Measurements from ENCODE around the gene REPS2. TPM values are rescaled to one million over a fixed set of nuclear protein-coding genes. Genes with fewer than 3 reads are reported as not detected.

Gene REPS2
- total RNA-seq, 2 experiments from 2014 or later: not detected

- DNase-seq: no peak
- Mint-ChIP-seq H3K9me3 (no peaks in the 10 kb centered on the region), H3K36me3 (ENCODE audit: low read depth) (no peaks in the 10 kb centered on the region), H3K27me3 (no peaks in the 10 kb centered on the region), H3K27ac (no peak overlapping the region), H3K4me1 (no peaks in the 10 kb centered on the region), H3K4me3 (no peak overlapping the region)
- POLR2A ChIA-PET: no interaction called here
- CTCF ChIA-PET: no interaction called here
Measured at GRCh38 chrX:17020851-17021821, 74.7 kb downstream of the REPS2 start.

DNA sequence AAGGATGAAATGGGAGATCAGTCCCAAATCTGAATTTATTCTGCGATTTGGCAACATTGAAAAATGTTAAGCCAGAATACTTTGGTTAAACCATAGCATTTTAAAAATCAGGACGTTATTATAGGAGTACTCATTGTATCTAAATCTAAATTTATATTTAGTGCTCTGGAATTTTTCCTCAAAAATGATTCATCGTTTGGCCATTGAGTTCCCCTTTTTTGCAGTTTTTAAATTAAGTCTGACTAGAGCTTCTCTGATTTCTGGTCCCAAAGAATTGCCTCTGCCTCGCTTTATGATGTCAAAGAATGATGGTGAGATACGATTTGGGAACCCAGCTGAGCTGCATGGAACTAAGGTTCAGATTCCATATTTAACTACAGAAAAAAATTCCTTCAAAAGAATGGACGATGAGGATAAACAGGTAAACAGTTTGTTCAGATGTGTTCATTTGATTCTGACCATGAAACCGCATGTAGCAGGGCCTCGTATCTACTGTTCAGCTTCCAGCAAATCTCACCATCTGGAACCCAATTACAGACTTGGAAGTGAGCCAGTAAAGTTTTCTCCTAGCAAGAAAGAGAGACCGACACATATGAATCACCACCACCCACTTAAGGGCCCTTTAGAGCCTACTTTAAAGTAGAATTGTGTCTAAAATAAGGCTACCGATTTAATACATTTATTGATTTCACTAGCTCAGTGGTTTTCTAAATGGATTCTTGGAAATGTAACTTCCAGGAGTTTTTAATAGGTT lies 75.6 kb downstream of the REPS2 start:
- no peak overlapping the region for H3K27ac Mint-ChIP-seq
- no peak for DNase-seq
- H3K27me3 Mint-ChIP-seq: no peaks in the 10 kb centered on the region
- no peaks in the 10 kb centered on the region for H3K9me3 Mint-ChIP-seq
- no peak overlapping the region for H3K4me3 Mint-ChIP-seq
- CTCF ChIA-PET: interaction anchor here (0.7 kb wide), 1 partner anchor 8 kb away, joined by 3 read pairs; no protein-coding TSS in a partner anchor
- POLR2A ChIA-PET: no interaction called here
- H3K4me1 Mint-ChIP-seq: no peaks in the 10 kb centered on the region
- H3K36me3 Mint-ChIP-seq (ENCODE audit: low read depth): no peaks in the 10 kb centered on the region

DNA sequence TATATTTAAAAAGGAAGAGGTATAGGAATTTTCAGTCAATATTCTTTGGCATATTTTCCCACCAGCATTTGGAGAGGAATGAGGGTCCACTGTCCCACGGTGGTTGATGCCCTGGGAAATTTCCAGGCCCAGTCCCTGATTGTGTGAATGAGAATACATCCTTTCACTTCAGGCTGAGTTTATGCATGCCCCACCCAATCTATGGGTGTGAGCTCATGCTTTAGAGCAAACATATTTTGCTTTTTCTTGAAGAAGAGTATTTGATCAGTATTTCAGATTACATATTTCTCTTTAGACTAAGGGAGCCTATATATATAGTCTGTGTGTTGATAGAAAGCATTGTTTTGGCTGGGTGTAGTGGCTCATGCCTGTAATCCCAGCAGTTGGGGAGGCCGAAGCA lies 77.2 kb downstream of the REPS2 start:
- Mint-ChIP-seq H3K27ac (no peak overlapping the region), H3K36me3 (ENCODE audit: low read depth) (no peaks in the 10 kb centered on the region), H3K27me3 (no peaks in the 10 kb centered on the region), H3K4me3 (no peak overlapping the region), H3K9me3 (no peaks in the 10 kb centered on the region), H3K4me1 (no peaks in the 10 kb centered on the region)
- POLR2A ChIA-PET: no interaction called here
- CTCF ChIA-PET: no interaction called here
- DNase-seq: no peak

DNA sequence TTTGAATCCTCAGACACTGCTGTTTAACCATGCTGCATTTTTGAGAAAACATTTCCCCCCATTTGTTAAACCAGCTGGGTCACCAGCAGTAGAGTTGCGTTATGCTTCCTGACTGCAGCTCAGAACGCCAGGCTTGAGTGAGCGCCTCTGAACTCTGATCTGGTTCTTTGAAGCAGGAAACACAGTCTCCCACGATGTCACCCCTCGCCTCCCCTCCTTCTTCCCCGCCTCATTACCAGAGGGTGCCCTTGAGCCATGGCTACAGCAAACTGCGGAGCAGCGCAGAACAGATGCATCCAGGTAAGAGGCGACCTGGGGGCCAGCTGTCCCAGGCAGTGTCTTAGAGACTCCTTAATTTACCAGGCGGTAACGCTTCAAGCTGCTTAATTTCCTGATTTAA lies 78.4 kb downstream of the REPS2 start:
- POLR2A ChIA-PET: no interaction called here

GRCh38 chrX:17025621-17026302 lies 79.3 kb downstream of the REPS2 start:
- Mint-ChIP-seq H3K27me3 (no peaks in the 10 kb centered on the region), H3K9me3 (no peaks in the 10 kb centered on the region), H3K4me1 (no peaks in the 10 kb centered on the region), H3K4me3 (no peak overlapping the region), H3K36me3 (ENCODE audit: low read depth) (no peaks in the 10 kb centered on the region), H3K27ac (no peak overlapping the region)
- ChIA-PET CTCF (no interaction called here), POLR2A (no interaction called here)
- no peak for DNase-seq

More for the DNA sequence above, 78.4 kb downstream of the REPS2 start:
- no peak for DNase-seq
- Mint-ChIP-seq H3K4me3 (no peak overlapping the region), H3K27me3 (no peaks in the 10 kb centered on the region), H3K9me3 (no peaks in the 10 kb centered on the region), H3K36me3 (ENCODE audit: low read depth) (no peaks in the 10 kb centered on the region), H3K27ac (no peak overlapping the region), H3K4me1 (no peaks in the 10 kb centered on the region)
- CTCF ChIA-PET: interaction anchor here (0.6 kb wide), 1 partner anchor 10 kb away, joined by 3 read pairs; no protein-coding TSS in a partner anchor

GRCh38 chrX:17027931-17028330 lies 81.5 kb downstream of the REPS2 start:
- H3K4me3 Mint-ChIP-seq: no peak overlapping the region
- H3K4me1 Mint-ChIP-seq: no peaks in the 10 kb centered on the region
- DNase-seq: no peak
- H3K27me3 Mint-ChIP-seq: no peaks in the 10 kb centered on the region
- no peaks in the 10 kb centered on the region for H3K36me3 Mint-ChIP-seq (ENCODE audit: low read depth)
- CTCF ChIA-PET: interaction anchor here (1.9 kb wide), 1 partner anchor 11 kb away, joined by 4 read pairs; no protein-coding TSS in a partner anchor
- no peaks in the 10 kb centered on the region for H3K9me3 Mint-ChIP-seq
- POLR2A ChIA-PET: no interaction called here
- H3K27ac Mint-ChIP-seq: no peak overlapping the region

GRCh38 chrX:17028356-17028755 lies 81.9 kb downstream of the REPS2 start:
- H3K27ac Mint-ChIP-seq: no peak overlapping the region
- ChIA-PET CTCF (interaction anchor here (1.9 kb wide), 1 partner anchor 11 kb away, joined by 4 read pairs; no protein-coding TSS in a partner anchor), POLR2A (no interaction called here)
- H3K27me3 Mint-ChIP-seq: no peaks in the 10 kb centered on the region
- H3K9me3 Mint-ChIP-seq: no peaks in the 10 kb centered on the region
- no peak for DNase-seq
- no peaks in the 10 kb centered on the region for H3K36me3 Mint-ChIP-seq (ENCODE audit: low read depth)
- H3K4me1 Mint-ChIP-seq: no peaks in the 10 kb centered on the region
- no peak overlapping the region for H3K4me3 Mint-ChIP-seq

DNA sequence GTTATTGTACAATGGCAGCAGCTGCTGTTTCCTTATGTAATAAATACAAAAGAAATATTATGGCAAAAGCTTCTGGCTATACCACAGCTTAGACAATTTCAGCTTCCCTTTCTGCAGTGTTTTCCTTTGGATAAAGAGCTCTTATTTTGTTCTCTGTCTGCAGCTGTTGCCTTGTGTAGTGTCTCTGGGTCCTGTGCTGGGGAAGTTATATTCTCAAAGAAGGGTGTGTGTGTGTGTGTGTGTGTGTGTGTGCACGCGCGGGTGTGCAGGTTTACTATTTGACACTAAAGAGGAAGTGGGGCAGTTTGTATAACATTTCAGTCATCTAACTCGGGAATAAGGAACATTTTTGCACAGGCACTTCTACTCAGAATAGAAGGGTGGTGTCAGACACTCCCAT lies 83.6 kb downstream of the REPS2 start:
- no peaks in the 10 kb centered on the region for H3K9me3 Mint-ChIP-seq
- ChIA-PET POLR2A (no interaction called here), CTCF (interaction anchor here (0.6 to 0.7 kb wide), 2 partner anchors 204 to 493 kb away, joined by 3 read pairs; no protein-coding TSS in a partner anchor)
- H3K4me3 Mint-ChIP-seq: no peak overlapping the region
- H3K27ac Mint-ChIP-seq: no peak overlapping the region
- no peak for DNase-seq
- H3K4me1 Mint-ChIP-seq: no peaks in the 10 kb centered on the region
- no peaks in the 10 kb centered on the region for H3K36me3 Mint-ChIP-seq (ENCODE audit: low read depth)
- no peaks in the 10 kb centered on the region for H3K27me3 Mint-ChIP-seq

DNA sequence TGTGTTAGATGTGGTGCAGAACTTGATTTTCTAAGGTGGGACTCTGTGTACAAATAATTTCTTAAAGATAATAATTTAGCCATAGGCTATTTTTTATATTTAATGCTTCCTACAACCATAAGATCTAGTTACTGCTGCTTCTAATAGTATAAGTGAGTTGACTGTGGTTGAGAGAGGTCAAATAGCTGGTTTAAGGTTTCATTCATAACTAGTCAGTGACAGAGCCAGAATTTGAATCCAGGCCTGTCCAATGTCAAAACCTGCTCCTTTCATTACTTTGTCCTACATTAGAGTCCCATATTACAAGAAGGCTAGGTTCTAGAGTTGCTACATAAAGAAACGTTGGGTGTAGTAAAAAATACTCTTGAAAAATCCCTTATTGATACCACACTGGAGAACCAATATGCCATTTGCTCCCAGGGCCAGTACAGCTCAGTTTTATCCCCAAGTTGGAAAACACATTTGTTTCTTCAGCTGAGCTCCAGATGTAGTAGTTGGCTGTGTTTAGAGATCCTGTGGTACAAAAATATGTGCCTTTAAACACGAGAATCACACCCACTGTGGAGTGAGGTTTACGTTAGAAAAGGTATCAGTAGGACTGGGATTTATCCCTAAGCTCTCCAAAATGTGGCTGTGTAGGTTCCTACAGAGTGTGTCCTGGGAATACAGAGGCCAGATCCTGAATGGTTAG lies 84.3 kb downstream of the REPS2 start:
- no peaks in the 10 kb centered on the region for H3K4me1 Mint-ChIP-seq
- no peaks in the 10 kb centered on the region for H3K36me3 Mint-ChIP-seq (ENCODE audit: low read depth)
- no peak for DNase-seq
- no peaks in the 10 kb centered on the region for H3K9me3 Mint-ChIP-seq
- H3K4me3 Mint-ChIP-seq: no peak overlapping the region
- ChIA-PET POLR2A (no interaction called here), CTCF (no interaction called here)
- H3K27ac Mint-ChIP-seq: no peak overlapping the region
- H3K27me3 Mint-ChIP-seq: no peaks in the 10 kb centered on the region

DNA sequence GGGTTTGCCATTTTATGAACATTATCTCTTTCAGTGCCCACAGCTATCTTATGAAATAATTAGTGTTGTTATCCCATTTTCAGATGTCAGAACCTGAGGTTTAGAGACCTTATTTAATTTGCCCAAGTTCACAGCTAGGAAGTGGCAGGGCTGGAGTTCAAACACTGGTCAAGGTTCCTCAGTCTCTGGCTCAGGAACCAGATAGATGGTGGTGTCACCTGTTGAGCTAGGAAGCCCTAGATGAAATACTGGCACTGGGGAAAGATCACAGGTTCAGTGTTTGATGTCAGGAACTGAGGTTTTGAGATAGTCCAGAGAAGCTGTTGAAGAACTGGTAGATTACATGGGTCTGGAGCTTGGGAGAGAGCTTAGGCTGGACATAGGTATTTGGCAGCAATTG lies 85.4 kb downstream of the REPS2 start:
- Mint-ChIP-seq H3K4me3 (no peak overlapping the region), H3K4me1 (no peaks in the 10 kb centered on the region), H3K27me3 (no peaks in the 10 kb centered on the region), H3K36me3 (ENCODE audit: low read depth) (no peaks in the 10 kb centered on the region), H3K9me3 (no peaks in the 10 kb centered on the region), H3K27ac (no peak overlapping the region)
- ChIA-PET POLR2A (no interaction called here), CTCF (interaction anchor here (0.6 kb wide), 1 partner anchor 32 kb away, joined by 6 read pairs; no protein-coding TSS in a partner anchor)
- no peak for DNase-seq

DNA sequence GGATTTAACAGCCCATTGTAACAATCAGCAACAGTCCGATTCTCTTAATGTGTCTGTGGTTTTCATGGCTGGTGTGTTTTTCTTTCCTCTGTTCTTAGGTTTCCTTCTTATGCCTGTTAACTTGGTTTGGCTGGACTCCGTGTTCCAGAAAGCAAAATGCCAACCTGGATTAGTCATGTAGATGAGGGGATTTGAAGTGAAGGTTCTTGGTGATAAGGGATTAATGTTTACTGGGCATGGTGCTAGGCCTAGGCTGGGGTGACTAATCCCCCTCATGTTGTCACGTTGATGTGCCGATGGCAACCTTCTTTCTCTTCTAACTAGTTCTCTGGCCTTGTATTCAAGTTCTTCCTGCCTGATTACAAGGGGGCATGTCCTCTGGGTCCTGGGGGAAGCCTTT lies 85.9 kb downstream of the REPS2 start:
- Mint-ChIP-seq H3K4me1 (no peaks in the 10 kb centered on the region), H3K27ac (no peak overlapping the region), H3K9me3 (no peaks in the 10 kb centered on the region), H3K4me3 (no peak overlapping the region), H3K36me3 (ENCODE audit: low read depth) (no peaks in the 10 kb centered on the region), H3K27me3 (no peaks in the 10 kb centered on the region)
- ChIA-PET POLR2A (no interaction called here), CTCF (no interaction called here)
- no peak for DNase-seq

DNA sequence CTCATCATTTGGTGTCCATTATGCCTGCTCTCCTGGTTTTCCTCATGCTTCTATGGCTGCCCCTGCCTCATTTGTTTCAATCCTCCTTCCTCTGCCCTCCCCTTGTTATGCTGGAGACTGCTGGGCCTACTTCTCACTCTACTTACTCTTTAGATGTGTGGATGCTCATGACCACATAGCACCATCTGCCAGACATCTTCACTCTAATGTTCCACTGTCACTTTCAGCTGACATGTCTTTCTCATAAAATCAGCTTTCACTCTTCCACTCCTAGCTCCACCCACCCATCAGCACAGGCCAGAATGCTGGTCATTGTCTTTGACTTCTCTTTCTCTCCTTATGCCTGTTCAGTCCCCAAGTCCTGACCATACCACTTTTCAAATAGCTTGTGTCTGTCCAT lies 86.8 kb downstream of the REPS2 start:
- H3K27ac Mint-ChIP-seq: no peak overlapping the region
- H3K36me3 Mint-ChIP-seq (ENCODE audit: low read depth): no peaks in the 10 kb centered on the region
- H3K27me3 Mint-ChIP-seq: no peaks in the 10 kb centered on the region
- H3K4me3 Mint-ChIP-seq: no peak overlapping the region
- DNase-seq: no peak
- no peaks in the 10 kb centered on the region for H3K4me1 Mint-ChIP-seq
- CTCF ChIA-PET: no interaction called here
- H3K9me3 Mint-ChIP-seq: no peaks in the 10 kb centered on the region
- POLR2A ChIA-PET: no interaction called here
